GM19025 (cell line): ENCODE results near the gene PELI2.

Source experiments
- ATAC-seq: cut with Tn5 transposase; IDR thresholded peaks from one replicate; pipeline ENCODE4 v1.9.1; 2021; ENCODE audit warnings: mild to moderate bottlenecking, low read depth, moderate library complexity; ENCODE audit not compliant: unreplicated experiment

PELI2 gene

GRCh38 chr14:56224691-56225681 is 106.8 kb downstream of the PELI2 start:
- no peak for ATAC-seq

DNA sequence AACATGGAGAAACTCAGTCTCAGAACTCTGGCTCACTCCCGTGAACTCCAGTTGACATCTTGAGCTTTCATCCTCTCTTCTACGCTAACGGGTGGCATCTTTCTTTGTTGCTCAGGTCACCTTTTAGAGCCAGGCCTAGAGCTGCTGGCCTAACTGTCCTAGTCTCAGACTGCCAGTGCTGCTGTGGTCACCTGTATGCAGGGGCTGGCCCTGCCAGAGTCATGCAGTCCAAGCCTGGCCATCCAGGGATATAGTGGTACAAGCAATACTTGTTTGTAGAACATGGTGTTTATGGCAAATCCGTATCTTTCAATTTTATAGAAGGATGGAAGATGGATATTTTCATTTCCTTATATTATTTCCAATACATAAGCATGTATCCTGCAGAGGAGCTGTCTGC is 117.2 kb downstream of the PELI2 start:
- no peak for ATAC-seq

GRCh38 chr14:56237398-56237797 is 119.2 kb downstream of the PELI2 start:
- no peak for ATAC-seq

GRCh38 chr14:56241461-56241860 is 123.2 kb downstream of the PELI2 start:
- ATAC-seq, result no peak

- ATAC-seq, result no peak
These were observed 124.9 kb downstream of the PELI2 start for GRCh38 chr14:56243110-56243509.

DNA sequence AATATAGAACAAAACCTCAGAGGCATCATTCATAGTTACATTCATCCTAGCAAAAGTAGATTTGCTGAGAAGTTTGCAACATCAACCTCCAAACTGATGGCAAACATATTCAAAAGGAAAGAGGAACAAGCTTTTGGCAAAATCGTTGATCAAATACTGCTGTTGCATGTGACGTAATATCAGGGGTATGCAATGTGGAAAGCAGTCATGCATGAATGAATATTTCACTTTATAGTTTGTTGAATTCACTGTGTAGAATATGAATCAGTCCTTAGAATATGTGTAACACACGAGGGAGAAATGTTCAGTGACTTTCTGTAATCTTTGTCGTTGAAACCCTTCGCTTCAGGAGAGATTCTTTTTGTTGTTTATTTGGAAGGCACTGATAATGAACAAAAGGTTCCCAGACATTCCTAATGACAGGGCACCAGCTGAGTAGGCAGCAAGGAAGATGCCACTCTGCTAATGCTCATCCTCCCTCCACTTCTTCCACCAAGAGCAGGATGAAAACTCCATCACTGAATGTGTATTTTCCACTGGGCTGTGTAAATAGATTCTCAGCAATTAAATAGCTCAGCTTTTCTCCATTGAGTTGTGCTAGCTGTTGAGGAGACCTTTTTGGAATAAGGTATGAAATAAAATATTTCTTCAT is 126.1 kb downstream of the PELI2 start:
- ATAC-seq, result no peak

- ATAC-seq, result no peak
These were observed 129.4 kb downstream of the PELI2 start for GRCh38 chr14:56247495-56248200.

DNA sequence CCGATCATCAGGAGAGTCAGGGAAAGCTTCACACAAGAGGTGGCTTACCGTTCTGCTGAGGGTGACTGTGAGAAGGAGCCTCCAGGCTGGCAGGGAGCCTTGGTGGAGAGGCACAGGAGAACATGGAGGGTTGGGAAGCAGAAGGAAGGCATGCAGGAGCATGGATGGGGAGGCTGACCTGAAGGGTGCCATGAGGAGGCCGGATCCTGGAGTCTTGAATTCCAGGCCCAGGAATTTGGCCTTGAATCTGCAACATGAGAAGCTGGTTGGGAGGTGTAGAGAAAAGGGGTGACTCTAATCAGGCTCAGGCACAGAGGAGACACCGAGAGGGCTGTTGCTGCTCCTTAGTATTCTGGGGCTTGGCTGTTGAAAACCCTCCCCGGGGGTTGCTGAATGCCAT is 130.2 kb downstream of the PELI2 start:
- no peak for ATAC-seq

DNA sequence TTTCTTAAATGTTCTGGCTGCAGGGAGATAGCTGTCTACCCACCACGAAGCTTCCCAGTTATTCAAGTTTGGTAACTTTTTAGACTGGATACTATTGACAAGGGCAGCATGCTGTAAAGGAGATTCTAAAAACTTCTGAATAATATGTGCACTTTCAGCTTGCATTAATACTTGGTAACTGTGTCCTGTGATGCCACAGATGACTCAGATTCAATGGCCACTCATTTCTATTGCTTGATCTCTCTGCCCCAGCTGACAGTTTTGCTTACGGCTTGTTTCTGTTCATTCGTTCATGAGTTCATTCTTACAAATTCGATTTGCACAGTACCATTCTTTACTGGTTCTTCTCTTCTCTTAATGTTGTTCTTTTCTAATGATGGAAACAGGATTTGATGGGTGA is 142.8 kb downstream of the PELI2 start:
- ATAC-seq, result no peak

DNA sequence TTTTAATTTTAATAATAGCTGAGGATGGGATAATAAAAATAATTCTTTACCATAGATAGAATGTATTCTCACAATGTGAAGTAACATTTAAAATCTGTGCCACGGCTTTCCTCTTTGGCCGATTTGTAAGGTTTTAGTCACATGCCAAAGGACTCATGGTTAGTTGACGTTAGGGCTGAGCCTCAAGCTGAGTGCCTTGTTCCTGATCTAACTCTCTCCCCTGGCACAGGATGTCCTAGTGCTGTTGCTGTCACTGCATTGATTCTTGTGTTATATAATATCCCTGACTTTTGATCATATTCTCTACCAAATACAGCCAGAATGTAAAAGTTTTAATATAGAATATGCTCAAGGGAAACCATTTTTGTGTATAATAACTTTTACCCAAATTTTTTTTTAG is 144.3 kb downstream of the PELI2 start:
- ATAC-seq, result no peak

DNA sequence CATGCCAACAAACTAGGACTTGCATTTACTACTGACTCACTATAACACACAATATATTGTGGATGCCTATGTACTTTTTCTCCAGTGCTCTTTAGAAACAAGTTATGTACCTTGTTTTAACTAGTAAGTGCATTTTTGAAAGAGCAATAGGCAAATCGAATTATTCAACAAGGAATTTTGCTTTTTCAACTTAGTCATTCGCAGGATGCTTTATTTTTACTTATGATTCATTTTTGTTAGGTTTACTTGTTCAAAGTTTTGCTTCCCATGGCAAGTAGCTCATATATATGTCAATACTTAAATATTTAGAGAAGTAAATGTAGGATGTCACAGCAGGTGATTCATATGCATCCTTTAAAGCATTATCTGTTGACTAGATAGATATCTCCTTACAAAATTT is 149.8 kb downstream of the PELI2 start:
- no peak for ATAC-seq

DNA sequence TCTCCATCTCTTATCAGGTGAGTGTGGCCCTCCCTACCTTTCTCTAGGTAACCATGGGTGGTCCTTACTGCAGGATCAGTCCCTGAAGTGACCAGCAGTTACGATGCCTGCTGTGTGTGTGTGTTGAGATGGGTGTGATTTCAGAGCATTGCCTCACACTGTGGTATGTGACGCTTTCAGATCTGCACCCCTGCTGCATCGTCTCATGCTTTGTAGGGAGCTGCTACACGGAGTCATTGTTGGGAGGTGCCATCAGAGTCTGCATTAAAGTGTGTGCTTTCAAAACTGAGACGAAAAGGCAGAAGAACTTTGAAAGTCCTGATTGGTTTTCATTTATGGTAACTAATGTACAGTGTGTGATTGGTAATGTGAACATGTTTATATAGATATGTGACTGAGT is 150.5 kb downstream of the PELI2 start:
- no peak for ATAC-seq

GRCh38 chr14:56270921-56271320 is 152.7 kb downstream of the PELI2 start:
- ATAC-seq, result no peak

DNA sequence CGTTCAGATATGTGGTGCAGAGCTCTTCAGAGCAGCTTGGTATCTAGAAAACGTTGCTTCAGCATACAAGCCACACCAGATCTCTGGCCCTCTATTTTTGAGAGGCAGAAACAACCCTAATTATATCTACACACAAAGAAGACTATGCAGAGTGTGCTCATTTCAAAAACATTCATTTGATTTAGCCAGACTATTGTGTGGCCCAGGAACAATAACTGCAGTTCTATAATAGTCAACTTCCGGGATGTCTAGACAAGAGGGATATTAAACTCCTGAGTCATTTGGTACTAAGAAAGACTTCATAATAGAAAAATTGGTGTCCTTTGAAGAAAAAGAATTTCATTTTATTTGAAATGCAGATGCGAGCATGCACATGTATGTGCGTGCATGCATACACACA is 153.8 kb downstream of the PELI2 start:
- ATAC-seq, result no peak

DNA sequence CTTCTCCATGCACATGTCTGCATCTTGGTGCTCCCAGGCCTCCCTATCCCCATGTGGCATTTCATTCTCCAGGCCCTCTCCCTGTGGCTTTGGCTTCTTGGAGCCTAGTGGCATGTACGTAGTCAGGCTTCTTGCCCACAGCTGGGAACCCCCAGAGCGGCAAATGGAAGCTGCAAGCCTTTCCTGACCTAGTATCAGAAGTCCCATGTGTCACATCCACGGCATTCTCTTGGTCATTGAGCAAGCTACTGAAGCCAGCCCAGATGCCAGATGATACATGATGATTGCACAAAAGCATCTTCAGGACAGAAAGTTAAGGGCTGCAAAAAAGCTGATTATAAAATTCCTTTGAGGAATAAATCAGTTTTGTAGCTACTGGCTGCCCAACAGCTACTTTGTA is 154.9 kb downstream of the PELI2 start:
- ATAC-seq, result no peak

DNA sequence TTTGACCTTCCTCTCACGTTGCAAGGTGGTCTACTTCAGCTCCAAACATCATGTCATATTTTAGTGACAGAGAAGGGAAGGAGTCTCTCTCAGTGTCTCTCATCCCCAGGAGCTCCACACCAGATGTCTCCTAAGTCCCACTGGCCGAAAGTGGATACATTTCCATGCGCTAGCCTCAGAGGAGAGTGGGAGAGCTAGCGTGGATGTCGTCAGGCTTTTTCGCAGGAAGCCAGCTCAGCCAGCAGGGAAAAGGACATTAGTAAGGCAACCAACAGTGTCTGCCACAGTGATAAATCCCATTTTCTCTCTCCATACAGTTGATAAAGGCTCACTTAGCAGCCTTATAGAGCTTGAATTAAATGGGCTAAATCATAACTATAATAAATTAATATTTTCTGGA is 155.7 kb downstream of the PELI2 start:
- no peak for ATAC-seq

DNA sequence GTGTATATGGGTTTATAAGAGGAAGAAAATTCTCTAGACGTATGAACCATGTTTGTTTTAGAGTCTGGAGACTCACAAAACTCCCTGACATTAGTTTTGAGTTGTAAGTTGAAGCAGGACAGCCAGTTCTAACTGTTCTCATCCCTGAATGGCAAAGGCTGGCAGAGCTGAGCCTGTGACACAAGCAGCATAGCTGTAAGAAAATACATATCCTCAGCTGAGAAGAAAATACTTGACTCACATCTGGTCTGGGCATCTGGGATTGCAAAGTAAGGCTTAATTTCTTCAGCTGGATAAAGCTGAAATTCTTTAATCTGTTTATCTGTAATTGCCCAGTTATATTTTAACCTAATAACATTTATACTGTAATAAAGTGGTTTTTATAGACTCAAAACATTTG is 156.3 kb downstream of the PELI2 start:
- no peak for ATAC-seq

DNA sequence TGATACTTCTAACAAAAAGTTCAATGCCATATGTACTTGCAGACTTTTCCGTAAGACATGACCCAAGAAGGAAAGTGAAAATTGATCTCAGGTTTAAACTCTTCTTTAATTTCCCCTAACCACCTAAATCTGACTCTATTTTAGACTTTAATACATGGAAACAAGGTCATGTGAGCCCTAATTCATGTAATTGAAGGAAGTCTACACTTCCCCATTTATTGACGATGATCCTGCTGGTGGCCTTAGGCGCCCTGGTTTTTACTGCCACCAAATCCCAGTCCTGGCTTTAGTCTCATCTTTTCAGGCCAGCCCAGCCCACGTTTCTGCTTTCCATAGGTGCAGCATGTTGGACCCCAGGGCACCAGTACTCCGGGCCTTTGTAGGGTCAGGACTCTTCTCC is 157.9 kb downstream of the PELI2 start:
- ATAC-seq, result no peak

DNA sequence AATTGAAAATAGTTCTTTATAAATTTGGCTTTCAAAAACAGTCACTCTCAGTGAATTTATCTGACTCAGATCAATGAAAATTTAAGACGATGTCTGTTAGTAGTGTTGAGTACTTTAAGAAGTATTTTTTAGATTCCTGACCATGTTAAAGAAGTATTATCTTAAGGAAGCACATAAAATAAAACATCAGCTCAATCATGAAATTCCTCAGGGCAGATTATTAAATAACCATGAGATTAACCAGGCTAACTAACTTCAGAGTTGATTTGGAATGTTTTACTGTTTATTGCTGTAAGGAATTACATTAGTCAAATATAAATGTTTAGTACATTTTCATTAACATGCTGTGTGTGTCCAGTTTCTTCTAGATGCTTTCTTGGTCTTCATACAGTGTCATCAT is 160.2 kb downstream of the PELI2 start:
- no peak for ATAC-seq

DNA sequence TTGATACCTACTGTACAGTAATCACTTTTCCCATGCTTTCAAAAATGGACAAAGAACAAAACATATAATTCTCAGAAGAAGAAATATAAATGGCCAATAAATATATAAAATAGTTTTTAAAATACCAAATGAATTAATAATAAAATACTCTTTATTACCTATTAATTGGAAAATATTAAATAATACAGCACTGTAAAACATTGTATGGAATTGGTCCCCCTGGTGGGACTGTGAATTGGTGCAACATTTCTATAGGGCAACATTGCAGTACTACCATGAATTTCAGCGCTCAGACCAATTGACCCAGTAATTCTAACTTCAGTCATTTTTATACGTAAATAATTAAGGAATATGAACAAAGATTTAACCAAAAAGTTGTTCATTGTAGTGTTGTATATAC is 162.6 kb downstream of the PELI2 start:
- ATAC-seq, result no peak

GRCh38 chr14:56282179-56282578 is 164.0 kb downstream of the PELI2 start:
- ATAC-seq, result no peak
